SK-N-SH treated with all-trans-retinoic acid at 6 μM for 48 hours (cell line): ENCODE measurements around the gene RFX4.
"Not testable (repeated sequence)": the region's sequence is repeated elsewhere in the genome, so short reads cannot be mapped to it uniquely, and the experiment has no call there.

Experiments
- ARNTL ChIP-seq: fragments of 450-650 bp; formaldehyde crosslinking; IDR thresholded peaks from 2 replicates; pipeline ENCODE4 v1.5.0; 2020; ENCODE audit warnings: low read depth, mild to moderate bottlenecking, moderate library complexity, borderline replicate concordance
- SNAI2 ChIP-seq: fragments of 250-450 bp; sonication (Bioruptor Pico); IDR thresholded peaks from 2 replicates; pipeline ENCODE4 v1.5.0; 2020; ENCODE audit warnings: mild to moderate bottlenecking, moderate library complexity
- TOX ChIP-seq: fragments of 250-450 bp; sonication (Bioruptor Pico); IDR thresholded peaks from 2 replicates; pipeline ENCODE4 v1.8.0; 2021; ENCODE audit warnings: mild to moderate bottlenecking, moderate library complexity, borderline replicate concordance
- TF ChIP-seq, protein P1 (sequence below): fragments of 250-450 bp; sonication (Bioruptor Pico); IDR thresholded peaks from 2 replicates; pipeline ENCODE4 v1.8.0; 2020; ENCODE audit warnings: mild to moderate bottlenecking, moderate library complexity, borderline replicate concordance
- TF ChIP-seq, protein P2 (sequence below): fragments of 250-450 bp; sonication (Bioruptor Pico); IDR thresholded peaks from 2 replicates; pipeline ENCODE4 v1.5.1; 2021; ENCODE audit warnings: mild to moderate bottlenecking, moderate library complexity

DNA sequence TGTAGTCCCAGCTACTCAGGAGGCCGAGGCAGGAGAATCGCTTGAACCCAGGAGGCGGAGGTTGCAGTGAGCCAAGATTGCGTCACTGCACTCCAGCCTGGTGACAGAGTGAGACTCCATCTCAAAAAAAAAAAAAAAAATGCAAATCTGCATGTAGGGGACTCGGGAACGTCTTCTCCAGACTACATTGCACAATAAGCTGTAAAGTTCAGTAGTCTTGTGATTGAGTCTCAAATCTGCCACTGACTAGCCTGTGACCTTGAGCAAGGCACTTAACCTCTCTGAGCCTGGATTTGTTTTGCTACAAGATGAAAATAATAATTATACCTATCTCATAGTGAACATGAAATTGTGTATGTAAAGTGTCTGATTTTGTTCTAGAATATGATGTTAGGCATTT lies 109.2 kb downstream of the RFX4 start:
- TF ChIP-seq SNAI2; TOX (CRISPR knock-in tag); ARNTL (CRISPR knock-in tag): not testable (repeated sequence)
- TF ChIP-seq, protein P1, sequence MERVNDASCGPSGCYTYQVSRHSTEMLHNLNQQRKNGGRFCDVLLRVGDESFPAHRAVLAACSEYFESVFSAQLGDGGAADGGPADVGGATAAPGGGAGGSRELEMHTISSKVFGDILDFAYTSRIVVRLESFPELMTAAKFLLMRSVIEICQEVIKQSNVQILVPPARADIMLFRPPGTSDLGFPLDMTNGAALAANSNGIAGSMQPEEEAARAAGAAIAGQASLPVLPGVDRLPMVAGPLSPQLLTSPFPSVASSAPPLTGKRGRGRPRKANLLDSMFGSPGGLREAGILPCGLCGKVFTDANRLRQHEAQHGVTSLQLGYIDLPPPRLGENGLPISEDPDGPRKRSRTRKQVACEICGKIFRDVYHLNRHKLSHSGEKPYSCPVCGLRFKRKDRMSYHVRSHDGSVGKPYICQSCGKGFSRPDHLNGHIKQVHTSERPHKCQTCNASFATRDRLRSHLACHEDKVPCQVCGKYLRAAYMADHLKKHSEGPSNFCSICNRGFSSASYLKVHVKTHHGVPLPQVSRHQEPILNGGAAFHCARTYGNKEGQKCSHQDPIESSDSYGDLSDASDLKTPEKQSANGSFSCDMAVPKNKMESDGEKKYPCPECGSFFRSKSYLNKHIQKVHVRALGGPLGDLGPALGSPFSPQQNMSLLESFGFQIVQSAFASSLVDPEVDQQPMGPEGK (CRISPR knock-in tag) = not testable (repeated sequence)
- TF ChIP-seq, protein P2, sequence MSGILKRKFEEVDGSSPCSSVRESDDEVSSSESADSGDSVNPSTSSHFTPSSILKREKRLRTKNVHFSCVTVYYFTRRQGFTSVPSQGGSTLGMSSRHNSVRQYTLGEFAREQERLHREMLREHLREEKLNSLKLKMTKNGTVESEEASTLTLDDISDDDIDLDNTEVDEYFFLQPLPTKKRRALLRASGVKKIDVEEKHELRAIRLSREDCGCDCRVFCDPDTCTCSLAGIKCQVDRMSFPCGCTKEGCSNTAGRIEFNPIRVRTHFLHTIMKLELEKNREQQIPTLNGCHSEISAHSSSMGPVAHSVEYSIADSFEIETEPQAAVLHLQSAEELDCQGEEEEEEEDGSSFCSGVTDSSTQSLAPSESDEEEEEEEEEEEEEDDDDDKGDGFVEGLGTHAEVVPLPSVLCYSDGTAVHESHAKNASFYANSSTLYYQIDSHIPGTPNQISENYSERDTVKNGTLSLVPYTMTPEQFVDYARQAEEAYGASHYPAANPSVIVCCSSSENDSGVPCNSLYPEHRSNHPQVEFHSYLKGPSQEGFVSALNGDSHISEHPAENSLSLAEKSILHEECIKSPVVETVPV (CRISPR knock-in tag) = not testable (repeated sequence)
